DMS 273 treated with DMSO at 0.1 percent for 48 hours (cell line): ENCODE data around the gene ARHGAP10.
"Not testable (repeated sequence)": the region's sequence is repeated elsewhere in the genome, so short reads cannot be mapped to it uniquely, and the experiment has no call there.

Source experiments
- DNase-seq: peaks from one replicate; lab custom pipeline; 2025; lab: John Stamatoyannopoulos, UW

Gene ARHGAP10

DNA sequence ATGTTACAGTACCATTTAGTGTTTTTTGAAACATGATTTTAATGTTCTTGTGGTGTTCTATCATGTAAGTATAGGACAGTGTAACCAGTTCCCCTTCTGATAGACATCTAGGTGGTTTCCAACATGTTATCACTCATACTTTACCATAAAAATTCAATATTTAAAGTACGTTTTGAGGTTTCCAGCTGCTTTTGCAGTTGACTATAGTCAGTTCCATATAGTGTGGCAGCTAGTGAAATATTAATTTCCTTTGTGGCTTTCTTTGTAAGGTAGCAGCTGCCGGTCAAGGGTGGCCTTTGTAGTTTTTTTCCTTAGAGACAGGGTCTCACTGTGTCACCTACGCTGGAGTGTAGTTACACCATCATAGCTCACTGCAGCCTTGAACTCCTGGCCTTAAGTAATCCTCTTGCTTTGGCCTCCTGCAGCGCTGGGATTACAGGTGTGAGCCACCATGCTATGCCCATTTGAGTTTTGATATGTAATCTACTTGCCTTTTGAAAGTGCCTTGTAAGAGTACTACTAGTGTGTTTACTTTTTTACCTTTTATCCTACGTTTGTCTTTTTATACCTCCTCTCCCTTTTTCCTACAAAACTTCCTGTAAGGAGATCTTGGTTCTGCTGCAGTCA is 63.0 kb downstream of the ARHGAP10 start:
- DNase-seq: no peak

DNA sequence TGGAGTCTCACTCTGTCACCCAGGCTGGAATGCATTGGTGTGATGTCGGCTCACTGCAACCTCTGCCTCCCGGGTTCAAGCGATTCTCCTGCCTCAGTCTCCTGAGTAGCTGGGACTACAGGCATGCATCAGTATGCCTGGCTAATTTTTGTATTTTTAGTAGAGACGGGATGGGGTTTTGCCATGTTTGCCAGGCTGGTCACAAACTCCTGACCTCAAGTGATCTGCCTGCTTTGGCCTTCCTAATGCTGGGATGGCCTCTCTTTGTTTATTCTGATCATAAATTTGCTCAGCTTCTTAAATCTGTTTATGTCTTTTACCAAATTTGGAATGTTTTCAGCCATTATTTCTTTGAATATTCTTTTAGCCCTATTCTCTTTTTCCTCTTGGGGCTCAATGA is 67.2 kb downstream of the ARHGAP10 start:
- DNase-seq: not testable (repeated sequence)

DNA sequence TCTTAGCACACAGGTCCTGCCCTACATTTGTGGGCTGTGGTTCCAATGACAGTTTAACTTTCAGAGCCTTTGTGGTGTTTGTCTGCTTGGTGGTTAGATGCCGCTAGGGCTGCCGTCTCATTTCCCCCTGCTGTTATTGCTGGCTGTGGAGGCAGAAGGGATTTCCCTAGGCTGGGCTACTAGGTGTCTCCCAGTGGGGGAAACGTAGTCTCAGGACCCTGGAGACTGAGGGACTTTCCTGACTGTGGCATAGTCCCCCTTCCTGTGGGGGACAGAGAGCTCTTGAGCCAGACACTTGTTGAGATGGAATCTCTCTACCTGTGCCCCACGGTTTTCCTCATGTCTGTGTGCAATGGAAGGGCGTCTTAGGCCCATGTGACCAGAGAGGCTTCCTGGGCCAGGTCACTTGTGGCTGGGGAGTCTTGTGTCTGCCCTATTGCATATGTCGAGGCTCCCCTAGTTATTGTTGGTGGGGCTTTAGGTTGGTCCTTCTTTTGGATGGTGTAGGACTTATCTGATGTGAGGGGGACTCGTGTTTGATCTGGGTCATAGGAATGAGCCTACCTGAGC is 68.2 kb downstream of the ARHGAP10 start:
- DNase-seq: no peak

DNA sequence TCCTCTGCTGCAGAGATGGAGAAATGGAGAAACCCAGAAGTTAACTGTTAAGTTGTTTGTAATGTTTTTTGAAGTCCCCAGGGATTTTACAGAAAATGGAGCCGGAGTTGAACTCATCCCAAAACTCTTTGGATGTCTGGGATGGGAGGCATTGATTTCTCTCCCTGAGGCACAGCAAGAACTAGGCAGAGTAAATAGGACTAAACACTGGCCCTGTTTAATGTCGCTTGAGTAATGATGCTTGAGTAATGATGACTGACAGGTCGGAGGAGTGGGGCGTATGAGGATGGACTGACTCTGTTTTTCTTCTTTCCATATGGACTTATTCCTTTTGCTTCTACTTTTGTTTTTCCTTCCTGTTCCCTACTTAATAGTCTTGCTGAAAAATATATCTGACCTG is 69.9 kb downstream of the ARHGAP10 start:
- no peak for DNase-seq

DNA sequence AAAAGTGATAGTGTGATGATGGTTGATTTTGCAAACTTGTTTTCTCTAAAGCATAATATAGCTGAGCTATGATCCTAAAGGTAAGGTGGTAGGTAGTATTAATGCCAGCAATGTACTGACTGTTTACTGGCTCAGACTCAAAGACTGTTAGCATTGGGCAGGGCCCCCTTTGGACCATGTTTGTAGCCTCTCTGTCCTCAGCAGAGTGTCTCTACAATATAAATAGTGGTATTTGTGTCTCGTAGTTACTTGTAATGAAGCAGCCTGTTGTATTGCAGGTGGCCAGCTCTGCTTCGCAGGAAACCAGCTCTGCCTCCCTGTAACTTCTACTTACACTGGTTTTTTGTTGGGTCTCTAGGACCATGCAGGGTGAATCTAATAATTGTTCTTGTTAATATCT is 70.5 kb downstream of the ARHGAP10 start:
- DNase-seq: no peak

DNA sequence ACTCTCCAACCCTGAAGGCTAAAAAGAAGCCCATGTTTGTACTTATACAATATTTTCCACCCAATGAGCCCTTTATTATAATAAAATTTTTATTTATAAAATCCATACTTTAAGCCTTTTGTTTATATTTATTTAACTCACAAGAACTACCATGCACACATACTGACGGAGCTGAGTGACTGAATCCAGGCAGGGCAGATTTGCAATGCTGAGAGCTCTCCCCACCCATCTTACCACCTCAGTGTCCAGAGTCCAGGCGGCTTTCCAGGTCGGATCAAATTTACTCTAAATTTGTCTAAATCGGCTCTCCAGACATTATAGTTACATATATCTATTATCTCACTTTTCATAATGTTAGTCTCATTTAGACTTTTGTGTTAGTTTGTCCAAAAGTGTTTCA is 74.1 kb downstream of the ARHGAP10 start:
- DNase-seq: no peak

DNA sequence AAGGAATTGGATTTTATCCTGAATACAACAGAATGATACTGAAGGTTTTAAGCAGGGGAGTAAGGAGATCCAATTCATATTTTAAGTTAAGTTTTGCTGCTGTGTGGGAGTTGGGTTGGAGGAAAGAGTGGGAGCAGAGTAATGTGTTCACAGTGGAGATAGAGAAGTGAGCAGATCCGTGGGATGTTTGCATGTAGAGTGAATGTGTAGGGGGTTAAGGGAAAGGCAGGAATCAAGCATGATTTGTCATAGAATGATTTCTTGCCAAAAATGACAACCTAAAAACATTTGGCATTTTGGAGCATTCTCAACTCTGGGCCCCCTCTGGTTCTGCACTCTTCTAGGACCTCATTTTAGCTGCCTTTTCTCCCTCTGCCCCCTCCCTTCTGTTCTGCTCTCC is 76.6 kb downstream of the ARHGAP10 start:
- DNase-seq: no peak

DNA sequence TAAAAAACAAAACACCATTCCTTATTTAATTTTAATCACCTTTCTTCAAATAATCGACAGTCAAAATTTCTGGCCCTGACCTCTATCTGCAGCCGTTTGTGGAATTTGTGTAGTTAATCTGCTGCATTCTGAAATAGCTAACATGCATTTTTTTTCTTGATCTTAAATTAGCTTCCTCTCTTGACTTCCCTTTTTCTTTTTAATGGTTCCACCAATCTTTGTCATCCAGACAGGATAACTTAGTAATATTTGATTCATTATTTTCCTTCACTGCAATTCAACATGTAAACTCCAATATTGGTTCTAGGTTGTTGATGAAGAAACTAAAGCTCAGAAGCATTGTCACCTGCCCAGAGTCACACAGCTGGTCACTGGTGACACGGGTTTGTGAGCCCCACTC is 77.3 kb downstream of the ARHGAP10 start:
- no peak for DNase-seq

DNA sequence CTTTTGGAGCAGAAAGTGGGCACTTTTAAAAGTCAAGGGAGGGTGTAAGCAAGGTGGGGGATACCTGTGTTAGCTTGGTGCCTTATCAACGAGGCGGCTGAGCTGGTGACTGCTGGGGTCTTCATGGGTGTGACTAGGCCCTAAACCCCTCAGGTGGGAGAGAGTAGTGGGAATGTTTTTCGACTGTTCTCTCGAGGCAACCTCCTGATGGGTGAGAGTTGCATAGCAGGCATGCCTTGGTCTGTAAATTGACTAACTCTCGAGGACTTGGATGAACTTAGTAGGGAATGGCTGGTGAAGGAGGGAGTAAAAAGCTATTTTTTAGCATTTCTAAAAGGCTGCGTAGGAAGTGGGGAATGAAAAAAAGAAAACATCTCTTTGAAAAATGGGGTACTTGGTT is 80.0 kb downstream of the ARHGAP10 start:
- DNase-seq: no peak

DNA sequence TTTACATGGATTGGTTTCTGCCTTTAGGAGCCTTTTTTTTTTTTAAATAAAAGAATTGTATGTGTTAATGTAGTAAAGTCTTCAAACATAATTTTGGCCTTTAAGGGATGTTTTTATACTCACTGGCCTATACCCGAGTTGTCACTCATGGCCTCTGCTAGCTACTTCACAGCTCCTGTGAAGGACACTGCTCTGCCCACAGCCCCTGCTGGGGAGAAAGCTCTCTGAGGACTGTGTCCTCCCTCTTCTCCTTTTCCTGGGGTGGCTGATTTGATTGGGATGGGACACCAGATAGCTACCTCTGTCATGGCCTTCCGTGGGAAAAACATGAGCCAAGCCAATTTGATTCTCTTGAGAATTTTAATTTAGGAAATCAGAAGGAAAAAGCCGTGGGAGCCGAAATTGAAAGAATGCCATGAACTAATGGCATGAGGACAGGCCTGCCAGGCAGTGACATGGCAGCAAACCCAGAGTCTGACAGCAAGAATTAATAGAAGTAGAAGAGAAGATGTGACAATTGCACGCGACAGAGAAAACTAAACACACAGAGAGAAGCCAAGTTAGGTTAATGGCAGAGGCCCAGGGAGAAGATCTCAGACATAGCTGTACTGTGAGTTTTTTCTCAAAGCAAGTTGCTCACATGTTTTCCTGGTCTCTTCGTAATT is 81.4 kb downstream of the ARHGAP10 start:
- no peak for DNase-seq

DNA sequence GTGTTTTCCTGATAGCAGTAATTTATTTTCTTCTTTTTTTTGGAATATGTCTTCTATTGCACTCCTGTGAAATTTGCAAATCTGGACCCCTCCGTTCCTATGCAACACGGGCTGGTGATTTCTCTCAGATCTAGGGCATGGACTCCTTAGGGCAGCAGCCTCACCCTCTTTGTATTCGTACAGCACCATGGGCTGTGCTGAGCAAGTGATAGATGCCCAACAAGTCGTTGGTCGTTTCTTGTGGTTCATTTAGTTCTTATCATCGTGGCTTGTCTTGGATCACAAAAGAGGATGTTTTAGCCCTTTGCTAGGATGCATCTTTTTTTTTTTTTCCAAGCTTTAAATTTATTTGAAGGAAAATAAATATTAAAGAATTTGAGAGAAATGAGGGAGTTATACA is 82.1 kb downstream of the ARHGAP10 start:
- DNase-seq: no peak

DNA sequence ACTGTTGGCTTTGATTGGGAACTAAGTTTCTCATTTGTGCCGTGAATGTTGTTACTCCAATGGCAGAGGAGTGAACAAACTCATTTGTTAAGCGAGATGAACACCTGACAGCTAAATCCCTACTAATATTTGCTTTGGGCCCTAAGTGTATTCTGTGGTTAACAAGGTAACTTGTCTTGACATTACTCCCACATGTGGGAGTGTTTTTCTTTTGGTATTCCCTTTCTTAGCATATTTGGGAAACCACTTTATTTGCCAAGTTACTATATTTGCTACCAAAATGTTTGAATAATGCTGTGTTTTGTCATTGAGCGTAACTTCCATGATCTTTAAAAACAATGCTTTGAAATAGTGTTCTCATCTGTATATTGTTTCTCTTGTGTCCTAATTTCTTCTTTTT is 82.5 kb downstream of the ARHGAP10 start:
- no peak for DNase-seq

DNA sequence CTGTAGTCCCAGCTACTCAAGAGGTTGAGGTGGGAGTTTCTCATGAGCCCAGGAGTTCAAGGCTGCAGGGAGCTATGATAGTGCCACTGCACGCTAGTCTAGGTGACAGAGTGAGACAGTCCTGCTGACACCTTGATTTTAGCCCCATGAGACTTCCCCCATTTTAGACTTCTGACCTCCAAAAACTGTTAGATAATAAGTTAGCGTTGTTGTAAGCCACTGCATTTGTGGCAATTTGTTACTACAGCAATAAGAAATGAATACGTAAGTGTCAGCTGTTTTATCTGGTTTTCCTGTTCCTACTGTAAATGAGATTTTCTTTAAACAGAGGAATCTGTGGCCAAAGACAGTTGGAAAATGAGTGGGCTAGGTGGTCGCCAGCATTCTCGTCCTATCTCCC is 83.9 kb downstream of the ARHGAP10 start:
- no peak for DNase-seq

DNA sequence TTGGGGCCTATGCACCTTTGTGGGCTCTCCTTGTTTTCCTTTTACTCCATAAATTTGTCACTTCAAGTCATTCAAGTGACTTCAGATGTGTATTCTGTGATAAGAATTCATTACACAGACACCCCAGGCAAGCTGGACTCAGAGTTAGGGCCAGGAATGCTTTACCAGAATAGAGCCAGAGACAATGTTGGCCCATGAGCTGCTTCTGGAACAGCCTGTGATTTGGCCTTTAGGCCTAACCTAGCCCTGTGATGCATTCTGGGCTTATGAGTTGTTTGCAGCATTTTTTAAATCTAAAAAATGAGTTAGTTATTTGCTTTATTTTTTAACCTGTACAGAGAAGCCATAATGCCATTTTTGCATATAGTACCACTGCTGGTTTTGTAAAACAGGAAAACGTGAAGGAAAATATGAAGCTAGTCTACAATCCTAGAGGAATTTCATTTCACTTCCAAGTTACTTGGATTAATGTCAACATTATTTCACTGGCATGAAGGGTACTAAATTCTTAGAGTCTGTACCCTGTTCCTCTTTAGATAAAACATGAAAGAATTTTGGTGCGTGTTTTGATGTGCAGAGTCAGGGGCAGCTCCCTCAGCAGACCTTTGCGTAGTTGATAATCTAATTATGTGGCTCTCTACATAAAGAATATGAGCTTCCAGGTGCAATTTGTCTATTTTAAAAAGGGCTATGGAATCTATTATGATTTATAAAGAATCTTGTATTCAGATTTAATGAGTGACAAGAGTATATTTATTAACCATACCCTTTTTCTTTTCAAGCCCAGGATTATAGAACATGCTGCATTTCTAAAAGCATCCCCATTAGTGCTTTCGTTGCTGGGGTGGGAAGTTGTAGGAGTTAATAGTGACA is 84.7 kb downstream of the ARHGAP10 start:
- no peak for DNase-seq

DNA sequence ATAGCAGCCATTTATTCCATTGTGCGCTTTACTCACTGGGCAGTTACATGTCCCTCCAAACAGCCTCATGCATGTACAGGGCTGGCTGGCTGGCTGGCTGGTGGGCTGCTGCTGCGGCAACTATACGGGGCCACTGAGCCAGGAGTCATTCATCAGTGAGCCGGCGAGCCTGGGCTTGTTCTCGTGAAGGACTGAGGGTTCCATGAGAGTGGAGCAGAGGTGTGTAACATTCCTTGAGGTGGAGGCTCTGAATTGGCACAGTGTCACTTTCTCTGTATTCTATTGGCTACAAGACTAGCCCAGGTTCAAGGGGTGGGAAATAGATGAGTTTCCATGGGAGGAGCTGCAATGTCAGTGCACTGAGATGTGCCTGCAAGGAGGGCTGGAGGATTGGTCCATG is 89.1 kb downstream of the ARHGAP10 start:
- no peak for DNase-seq

DNA sequence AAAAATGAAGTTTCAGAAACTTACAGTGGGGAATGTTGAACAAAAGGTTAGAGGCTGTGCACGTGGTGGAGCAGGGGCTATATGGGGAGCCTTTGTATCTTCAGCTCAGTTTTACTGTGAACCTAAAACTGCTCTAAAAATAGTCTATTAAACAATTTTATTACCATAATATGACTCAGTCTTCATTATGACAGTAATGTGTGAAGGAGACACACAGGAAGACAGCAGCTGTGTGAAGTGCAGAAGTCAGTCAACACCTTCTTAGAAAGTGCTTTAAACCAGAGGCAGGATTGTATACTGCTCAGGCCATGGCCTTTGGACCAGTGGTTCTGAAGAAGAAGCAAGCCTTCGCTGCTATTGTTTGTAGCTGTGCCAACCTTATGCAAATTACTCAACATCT is 89.7 kb downstream of the ARHGAP10 start:
- DNase-seq: no peak

DNA sequence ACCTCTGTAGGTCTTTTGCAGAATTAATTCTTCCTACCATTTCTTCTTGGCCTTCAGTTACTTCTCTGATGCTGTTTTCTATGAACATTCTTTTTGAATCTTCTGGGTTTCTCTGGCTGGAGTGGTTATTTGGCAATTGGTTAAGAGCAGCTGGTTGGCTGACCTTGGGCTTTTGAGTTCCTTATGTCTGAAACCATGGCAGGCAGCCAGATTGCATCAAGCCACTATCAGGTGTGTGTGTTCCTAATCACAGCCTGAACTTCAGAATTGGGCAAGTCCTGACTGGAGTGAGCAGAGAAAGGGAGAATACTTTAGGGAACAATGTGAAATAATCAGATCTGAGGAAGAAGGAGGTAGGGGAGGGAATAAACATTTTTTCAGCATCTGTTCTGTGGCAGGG is 90.2 kb downstream of the ARHGAP10 start:
- peak; percentile 73 for DNase-seq

DNA sequence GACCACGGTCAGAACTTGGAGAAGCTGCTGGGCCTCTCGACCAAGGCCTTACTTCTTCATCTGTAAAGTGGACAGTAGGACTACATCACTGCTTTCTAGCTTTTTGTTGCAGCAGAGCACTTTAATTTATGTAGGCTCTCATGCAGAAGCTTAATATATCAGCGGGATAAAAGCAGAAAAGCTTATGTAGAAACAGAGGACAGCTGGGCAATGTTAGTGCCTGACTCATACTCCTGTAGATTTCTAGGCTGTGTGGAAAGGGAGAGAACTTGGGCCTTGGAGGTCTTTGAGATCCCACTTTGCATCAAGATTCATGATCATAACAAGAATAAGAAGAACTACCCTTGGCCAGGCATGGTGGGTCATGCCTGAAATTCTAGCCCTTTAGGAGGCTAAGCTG is 91.2 kb downstream of the ARHGAP10 start:
- no peak for DNase-seq

DNA sequence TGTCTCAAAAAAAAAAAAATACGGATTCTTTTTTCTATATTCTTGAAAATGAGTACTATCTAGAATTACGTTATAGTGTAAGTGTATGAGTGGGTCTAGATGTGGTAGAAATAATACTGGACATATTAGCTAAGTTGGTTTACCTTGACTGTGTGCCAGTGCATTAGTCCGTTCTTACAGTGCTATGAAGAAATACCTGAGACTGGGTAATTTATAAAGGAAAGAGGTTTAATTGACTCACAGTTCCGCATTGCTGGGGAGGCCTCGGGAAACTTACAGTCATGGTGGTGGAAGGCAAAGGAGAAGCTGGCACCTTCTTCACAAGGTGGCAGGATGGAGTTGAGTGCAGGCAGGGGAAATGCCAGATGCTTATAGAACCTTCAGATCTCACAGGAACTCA is 92.4 kb downstream of the ARHGAP10 start:
- no peak for DNase-seq

DNA sequence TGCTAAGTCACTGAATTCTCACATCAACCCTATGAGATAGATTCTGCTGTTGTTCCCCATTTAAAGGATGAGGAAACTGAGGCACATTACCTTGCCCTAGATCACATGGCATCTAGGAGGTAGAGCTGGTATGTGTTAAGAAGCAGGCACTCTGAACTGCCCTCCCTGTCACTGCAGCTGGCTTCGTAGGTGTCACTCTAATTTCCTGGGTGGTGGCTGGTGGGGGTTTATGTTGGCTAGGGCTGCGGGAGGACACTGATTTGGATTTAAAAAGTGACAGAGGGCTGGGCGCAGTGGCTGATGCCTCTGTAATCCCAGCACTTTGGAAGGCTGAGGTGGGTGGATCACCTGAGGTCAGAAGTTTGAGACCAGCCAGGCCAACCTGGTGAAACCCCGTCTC is 93.0 kb downstream of the ARHGAP10 start:
- DNase-seq: no peak

DNA sequence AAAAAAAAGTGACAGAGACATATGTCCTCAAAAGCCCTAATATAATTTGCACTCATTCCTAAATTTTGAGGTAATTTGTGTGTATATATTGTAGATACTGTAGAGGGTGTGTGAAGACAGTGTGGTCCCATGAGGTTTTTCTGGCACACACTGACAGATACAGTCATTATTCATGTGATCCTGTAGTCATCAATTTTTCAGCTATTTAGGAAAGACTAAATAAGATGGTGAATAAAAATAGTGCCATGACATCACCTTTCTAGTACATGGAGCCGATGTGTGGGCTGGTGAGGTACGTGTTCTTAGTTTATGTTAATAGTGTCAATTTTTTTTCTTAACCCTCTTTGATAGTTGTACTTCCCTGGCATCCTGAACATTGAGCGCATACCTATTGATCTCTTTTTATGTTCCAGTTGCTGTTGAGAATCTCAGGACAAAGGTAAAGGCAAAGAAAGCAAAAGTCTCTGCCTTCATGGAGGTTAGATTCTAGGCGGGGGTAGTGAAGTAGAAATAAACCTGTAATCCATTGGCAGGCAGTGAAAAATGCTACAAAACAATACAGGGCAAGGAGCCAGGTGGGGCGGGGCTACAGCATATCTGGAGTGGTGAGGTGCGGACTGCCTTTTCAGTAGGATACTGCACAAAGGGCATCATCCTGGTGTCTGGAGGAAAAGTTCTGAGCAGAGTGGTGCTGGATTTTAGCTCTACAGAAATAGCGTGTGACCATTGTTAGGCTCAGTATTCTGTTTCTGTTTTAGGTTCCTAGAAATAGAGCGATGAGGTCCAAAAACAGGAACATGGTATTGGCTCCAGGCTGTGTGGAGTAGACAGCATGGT is 93.8 kb downstream of the ARHGAP10 start:
- no peak for DNase-seq

DNA sequence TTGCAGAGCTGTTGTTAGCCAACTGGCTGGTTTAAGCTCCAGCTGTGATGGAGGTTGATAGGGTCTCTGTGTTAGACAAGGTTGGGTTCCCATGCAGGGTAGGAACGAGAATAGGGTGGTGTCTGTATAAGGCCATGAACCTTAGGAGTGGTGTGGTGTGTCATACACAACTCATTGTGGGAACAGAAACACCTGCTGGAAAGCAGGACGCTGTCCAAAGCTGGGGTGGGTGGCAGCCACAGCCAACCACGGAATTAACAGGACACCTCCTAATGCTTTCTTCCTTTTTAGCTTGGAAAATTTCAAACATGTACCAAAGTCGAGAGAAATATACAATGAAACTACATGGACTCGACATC is 94.4 kb downstream of the ARHGAP10 start:
- no peak for DNase-seq
